MCF 10A (cell line): ENCODE data around the gene CD48. TPM values are rescaled to one million over a fixed set of nuclear protein-coding genes. Genes with fewer than 3 reads are reported as not detected.
"Not testable (repeated sequence)": the region's sequence is repeated elsewhere in the genome, so short reads cannot be mapped to it uniquely, and the experiment has no call there.

ENCODE experiments used
- BruUV-seq: library from RNA; stranded (reverse); fragments of 400-500 nt; replicated peaks from 2 replicates; lab custom pipeline; 2021; lab: Mats Ljungman, UMichigan
- CTCF ChIA-PET: fragments of 300-600 bp; sonication (Branson Sonifier 250); formaldehyde crosslinking; extraction: SDS; loops from one replicate; lab custom pipeline; 2021; ENCODE audit warnings: antibody characterized with exemption, inconsistent platforms; lab: Yijun Ruan, JAX
- POLR2A ChIA-PET: fragments of 300-600, 350-650 bp; sonication (Branson Sonifier 250); formaldehyde crosslinking; extraction: SDS; loops from one replicate; lab custom pipeline; 2020; ENCODE audit warnings: antibody characterized with exemption, inconsistent platforms; lab: Yijun Ruan, JAX
- DNase-seq: peaks from one replicate; pipeline ENCODE4 v3.0.0-alpha.2; 2018; ENCODE audit not compliant: unreplicated experiment
- H3K27ac Mint-ChIP-seq: one replicate; pipeline ENCODE4 v1.8.0; 2022; ENCODE audit warnings: mild to moderate bottlenecking, low read depth, mixed read lengths; ENCODE audit not compliant: unreplicated experiment
- H3K27me3 Mint-ChIP-seq: one replicate; pipeline ENCODE4 v1.8.0; 2022; ENCODE audit warnings: mixed read lengths; ENCODE audit not compliant: insufficient read depth, unreplicated experiment
- H3K36me3 Mint-ChIP-seq: one replicate; pipeline ENCODE4 v1.8.0; 2022; ENCODE audit warnings: mild to moderate bottlenecking, moderate library complexity, mixed read lengths; ENCODE audit not compliant: insufficient read depth, unreplicated experiment
- H3K4me1 Mint-ChIP-seq: one replicate; pipeline ENCODE4 v1.8.0; 2022; ENCODE audit warnings: mixed read lengths; ENCODE audit not compliant: insufficient read depth, unreplicated experiment
- H3K4me3 Mint-ChIP-seq: one replicate; pipeline ENCODE4 v1.8.0; 2022; ENCODE audit warnings: mild to moderate bottlenecking, moderate library complexity, mixed read lengths; ENCODE audit not compliant: unreplicated experiment
- H3K9me3 Mint-ChIP-seq: one replicate; pipeline ENCODE4 v1.8.0; 2022; ENCODE audit warnings: mixed read lengths; ENCODE audit not compliant: unreplicated experiment
- CTCF ChIP-seq: fragments of 200-600 bp; IDR thresholded peaks from one replicate; pipeline ENCODE4 v1.8.0; 2022; ENCODE audit warnings: antibody characterized with exemption, mild to moderate bottlenecking; ENCODE audit not compliant: unreplicated experiment
- intact Hi-C: fragments of 100-400 bp; cut with micrococcal nuclease; formaldehyde crosslinking; loops from 2 replicates; pipeline ENCODE4 v1.14.1; 2022
- total RNA-seq: library from RNA; stranded (reverse); gene quantifications from 2 replicates; pipeline ENCODE4 v1.2.3, GENCODE V29; 2022

Gene CD48
- total RNA-seq, 1 experiment from 2014 or later: not detected

GRCh38 chr1:160731990-160732389 is 20.4 kb upstream of the CD48 start:
- BruUV-seq: no TSS peak
- H3K9me3 Mint-ChIP-seq: no peaks in the 10 kb centered on the region
- no peak for TF ChIP-seq CTCF
- POLR2A ChIA-PET: interaction anchor here (1.6 kb wide), 1 partner anchor 36 kb away, joined by 3 read pairs; no protein-coding TSS in a partner anchor
- H3K4me1 Mint-ChIP-seq: no peaks in the 10 kb centered on the region
- CTCF ChIA-PET: interaction anchor here (1.9 kb wide), 1 partner anchor 103 kb away, joined by 8 read pairs; no protein-coding TSS in a partner anchor
- no peak overlapping the region for H3K27ac Mint-ChIP-seq
- H3K27me3 Mint-ChIP-seq: no peaks in the 10 kb centered on the region
- no peak overlapping the region for H3K4me3 Mint-ChIP-seq
- intact Hi-C loops: no loop called here
- no peak for DNase-seq
- no peaks in the 10 kb centered on the region for H3K36me3 Mint-ChIP-seq

- CTCF ChIA-PET: interaction anchor here (1.9 to 10.7 kb wide), 2 partner anchors 97 to 103 kb away, joined by 8 to 134 read pairs; no protein-coding TSS in a partner anchor
- H3K27me3 Mint-ChIP-seq, POLR2A ChIA-PET, intact Hi-C loops, H3K4me1 Mint-ChIP-seq, H3K9me3 Mint-ChIP-seq, H3K4me3 Mint-ChIP-seq, BruUV-seq, H3K36me3 Mint-ChIP-seq, DNase-seq, H3K27ac Mint-ChIP-seq: not testable (repeated sequence)
Observed at GRCh38 chr1:160731564-160731963, 19.9 kb upstream of the CD48 start.

GRCh38 chr1:160727316-160727640 is 15.7 kb upstream of the CD48 start:
- Mint-ChIP-seq H3K4me3 (no peak overlapping the region), H3K36me3 (no peaks in the 10 kb centered on the region), H3K27ac (no peak overlapping the region), H3K9me3 (no peaks in the 10 kb centered on the region), H3K27me3 (no peaks in the 10 kb centered on the region), H3K4me1 (no peaks in the 10 kb centered on the region)
- no peak for TF ChIP-seq CTCF
- DNase-seq: no peak
- CTCF ChIA-PET: interaction anchor here (0.6 to 10.7 kb wide), 41 partner anchors 11 to 371 kb away, joined by 3 to 134 read pairs (median 4); partner anchors contain the start of genes ITLN2, KLHDC9, SLAMF1 and SLAMF7
- POLR2A ChIA-PET: interaction anchor here (0.7 to 4.7 kb wide), 19 partner anchors 9 to 388 kb away, joined by 3 to 27 read pairs (median 4); partner anchors contain the start of genes F11R and SLAMF7
- intact Hi-C loops: loop anchor here (1.0 to 2.0 kb wide), 5 partner anchors 41 to 370 kb away; no protein-coding TSS in a partner anchor
- BruUV-seq: no TSS peak

- peak; percentile 91 for TF ChIP-seq CTCF
- Mint-ChIP-seq H3K4me1 (no peaks in the 10 kb centered on the region), H3K4me3 (no peak overlapping the region), H3K27me3 (no peaks in the 10 kb centered on the region), H3K27ac (no peak overlapping the region), H3K36me3 (no peaks in the 10 kb centered on the region), H3K9me3 (no peaks in the 10 kb centered on the region)
- CTCF ChIA-PET: interaction anchor here (0.6 to 10.7 kb wide), 46 partner anchors 11 to 414 kb away, joined by 3 to 134 read pairs (median 4); partner anchors contain the start of genes ITLN2, KLHDC9, SLAMF1 and SLAMF7
- peak; percentile 90 for DNase-seq
- no TSS peak for BruUV-seq
- POLR2A ChIA-PET: interaction anchor here (0.6 to 4.7 kb wide), 27 partner anchors 9 to 442 kb away, joined by 3 to 27 read pairs (median 4); partner anchors contain the start of genes F11R, PEX19 and SLAMF7
- intact Hi-C loops: loop anchor here (1.0 to 2.0 kb wide), 6 partner anchors 42 to 370 kb away; no protein-coding TSS in a partner anchor
Observed at GRCh38 chr1:160726498-160727315, 15.1 kb upstream of the CD48 start.
